PC-9 (cell line): ENCODE data around the gene PDK2.

ENCODE experiments used
- EZH2 ChIP-seq: fragments of 200-600 bp; sonication (generic); IDR thresholded peaks from 2 replicates; pipeline ENCODE4 v1.8.0; 2017; ENCODE audit warnings: antibody characterized with exemption, low read depth
- TF ChIP-seq, protein P1 (sequence below): fragments of 200-600 bp; sonication (generic); conservative IDR thresholded peaks from 2 replicates; pipeline ENCODE4 v1.6.1; 2017; ENCODE audit warnings: mixed run types, antibody characterized with exemption, mild to moderate bottlenecking, moderate library complexity

DNA sequence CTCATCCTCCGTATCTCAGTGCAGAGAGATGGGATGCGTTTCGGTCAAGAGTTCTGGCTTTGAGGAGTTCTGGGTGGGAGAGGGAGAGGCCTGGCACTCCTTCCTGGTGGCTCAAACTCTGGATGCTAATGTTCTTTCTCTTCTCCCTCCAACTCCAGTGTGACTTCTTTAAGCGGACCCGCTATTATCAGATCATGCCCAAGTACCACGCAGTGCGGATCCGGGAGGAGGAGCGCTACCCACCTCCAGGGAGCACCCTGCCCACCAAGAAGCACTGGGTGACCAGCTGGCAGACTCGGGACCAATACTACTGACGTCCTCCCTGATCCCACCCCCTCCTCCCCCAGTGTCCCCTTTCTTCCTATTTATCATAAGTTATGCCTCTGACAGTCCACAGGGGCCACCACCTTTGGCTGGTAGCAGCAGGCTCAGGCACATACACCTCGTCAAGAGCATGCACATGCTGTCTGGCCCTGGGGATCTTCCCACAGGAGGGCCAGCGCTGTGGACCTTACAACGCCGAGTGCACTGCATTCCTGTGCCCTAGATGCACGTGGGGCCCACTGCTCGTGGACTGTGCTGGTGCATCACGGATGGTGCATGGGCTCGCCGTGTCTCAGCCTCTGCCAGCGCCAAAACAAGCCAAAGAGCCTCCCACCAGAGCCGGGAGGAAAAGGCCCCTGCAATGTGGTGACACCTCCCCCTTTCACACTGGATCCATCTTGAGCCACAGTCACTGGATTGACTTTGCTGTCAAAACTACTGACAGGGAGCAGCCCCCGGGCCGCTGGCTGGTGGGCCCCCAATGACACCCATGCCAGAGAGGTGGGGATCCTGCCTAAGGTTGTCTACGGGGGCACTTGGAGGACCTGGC is 6.0 kb upstream of the PDK2 start:
- TF ChIP-seq EZH2, result no peak
- TF ChIP-seq, protein P1, sequence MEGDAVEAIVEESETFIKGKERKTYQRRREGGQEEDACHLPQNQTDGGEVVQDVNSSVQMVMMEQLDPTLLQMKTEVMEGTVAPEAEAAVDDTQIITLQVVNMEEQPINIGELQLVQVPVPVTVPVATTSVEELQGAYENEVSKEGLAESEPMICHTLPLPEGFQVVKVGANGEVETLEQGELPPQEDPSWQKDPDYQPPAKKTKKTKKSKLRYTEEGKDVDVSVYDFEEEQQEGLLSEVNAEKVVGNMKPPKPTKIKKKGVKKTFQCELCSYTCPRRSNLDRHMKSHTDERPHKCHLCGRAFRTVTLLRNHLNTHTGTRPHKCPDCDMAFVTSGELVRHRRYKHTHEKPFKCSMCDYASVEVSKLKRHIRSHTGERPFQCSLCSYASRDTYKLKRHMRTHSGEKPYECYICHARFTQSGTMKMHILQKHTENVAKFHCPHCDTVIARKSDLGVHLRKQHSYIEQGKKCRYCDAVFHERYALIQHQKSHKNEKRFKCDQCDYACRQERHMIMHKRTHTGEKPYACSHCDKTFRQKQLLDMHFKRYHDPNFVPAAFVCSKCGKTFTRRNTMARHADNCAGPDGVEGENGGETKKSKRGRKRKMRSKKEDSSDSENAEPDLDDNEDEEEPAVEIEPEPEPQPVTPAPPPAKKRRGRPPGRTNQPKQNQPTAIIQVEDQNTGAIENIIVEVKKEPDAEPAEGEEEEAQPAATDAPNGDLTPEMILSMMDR, result no peak
